HL-60 (cell line): Measurements from ENCODE around the gene RTL10.

Source experiments
- CTCF ChIP-seq: IDR thresholded peaks from one replicate; pipeline ENCODE4 v1.5.1; 2011; ENCODE audit warnings: low read length, control low read depth, inconsistent platforms; ENCODE audit not compliant: insufficient read depth
- GABPA ChIP-seq: IDR thresholded peaks from 2 replicates; pipeline ENCODE4 v1.6.1; 2012; ENCODE audit warnings: low read depth
- POLR2AphosphoS5 ChIP-seq: IDR thresholded peaks from 2 replicates; pipeline ENCODE4 v1.6.1; 2012; ENCODE audit warnings: low read depth
- REST ChIP-seq: IDR thresholded peaks from 2 replicates; pipeline ENCODE4 v1.6.1; 2012; ENCODE audit warnings: low read depth; ENCODE audit not compliant: insufficient replicate concordance

- TF ChIP-seq CTCF (no peak), POLR2AphosphoS5 (no peak), REST (no peak), GABPA (no peak)
Measured at GRCh38 chr22:19875531-19876313, 21.0 kb upstream of the RTL10 start.
